T-helper 1 cell treated with Interleukin-12 subunit alpha and Interleukin-12 subunit beta and Interleukin-4 antibody, amounts not matched to agents 30 μg/mL and 1 μg/mL, for 36 hours (primary cell): ENCODE results near the gene IKZF3.
"Not testable (repeated sequence)": the region's sequence is repeated elsewhere in the genome, so short reads cannot be mapped to it uniquely, and the experiment has no call there.

Experiments
- H3K27ac Mint-ChIP-seq: one replicate; pipeline ENCODE4 v1.8.0; 2021; ENCODE audit warnings: mild to moderate bottlenecking, mixed read lengths
- H3K27me3 Mint-ChIP-seq: one replicate; pipeline ENCODE4 v1.8.0; 2021; ENCODE audit warnings: low read depth, mixed read lengths
- H3K36me3 Mint-ChIP-seq: one replicate; pipeline ENCODE4 v1.8.0; 2021; ENCODE audit warnings: low read depth, mixed read lengths
- H3K4me1 Mint-ChIP-seq: one replicate; pipeline ENCODE4 v1.8.0; 2021; ENCODE audit warnings: low read depth, mixed read lengths
- H3K4me3 Mint-ChIP-seq: one replicate; pipeline ENCODE4 v1.8.0; 2021; ENCODE audit warnings: mild to moderate bottlenecking, moderate library complexity, mixed read lengths
- H3K9me3 Mint-ChIP-seq: one replicate; pipeline ENCODE4 v1.8.0; 2021; ENCODE audit warnings: mixed read lengths

The IKZF3 gene

GRCh38 chr17:39730095-39730921, 133.8 kb downstream of the IKZF3 start, which contains the start of gene MIEN1:
Gene MIEN1 (minus strand): TSS chr17:39730532. CDS start chr17:39730495, 37 bp downstream.
- no peaks in the 10 kb centered on the region for H3K9me3 Mint-ChIP-seq
- H3K27me3 Mint-ChIP-seq, result peaks cover 7% of the 10 kb centered on the region

DNA sequence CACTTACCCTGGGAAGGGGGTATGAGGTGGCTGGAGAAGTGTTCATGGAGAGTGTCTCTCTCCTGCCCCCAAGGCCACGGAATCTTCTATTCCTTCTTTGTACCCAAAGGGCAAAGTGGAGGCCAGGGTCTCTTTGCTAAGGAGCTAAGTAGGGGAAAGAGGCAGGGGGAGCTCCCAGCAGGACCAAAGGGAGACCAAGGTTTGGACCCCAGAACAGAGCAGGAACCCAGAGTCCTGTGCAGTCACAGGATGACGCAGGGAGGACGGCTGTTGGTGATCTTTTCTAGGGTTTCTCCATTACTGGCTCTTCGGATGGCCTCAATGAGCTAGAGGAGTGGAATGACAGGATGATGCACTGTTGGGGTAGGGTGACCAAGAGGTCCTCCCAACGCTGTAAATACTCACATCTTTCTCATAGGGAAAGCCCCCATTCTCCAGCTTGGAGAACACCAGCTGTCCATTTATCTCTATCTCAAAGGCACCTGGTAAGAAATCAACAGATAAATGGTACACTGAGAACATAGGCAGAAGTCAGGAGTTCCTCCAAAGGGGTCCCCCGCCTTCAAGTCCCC, 134.7 kb downstream of the IKZF3 start:
- Mint-ChIP-seq H3K27me3 (peaks cover 7% of the 10 kb centered on the region), H3K9me3 (no peaks in the 10 kb centered on the region), H3K4me1 (peaks cover 12% of the 10 kb centered on the region), H3K36me3 (peaks cover 9% of the 10 kb centered on the region), H3K4me3 (peak overlapping the region; percentile 94), H3K27ac (peak overlapping the region; percentile 92)

More at GRCh38 chr17:39730095-39730921, 133.8 kb downstream of the IKZF3 start, which contains the start of gene MIEN1:
- Mint-ChIP-seq H3K27ac (peak within 1 kb of the TSS; percentile 92), H3K4me1 (peaks cover 12% of the 10 kb centered on the region), H3K36me3 (peaks cover 9% of the 10 kb centered on the region), H3K4me3 (peak within 1 kb of the TSS; percentile 94)

DNA sequence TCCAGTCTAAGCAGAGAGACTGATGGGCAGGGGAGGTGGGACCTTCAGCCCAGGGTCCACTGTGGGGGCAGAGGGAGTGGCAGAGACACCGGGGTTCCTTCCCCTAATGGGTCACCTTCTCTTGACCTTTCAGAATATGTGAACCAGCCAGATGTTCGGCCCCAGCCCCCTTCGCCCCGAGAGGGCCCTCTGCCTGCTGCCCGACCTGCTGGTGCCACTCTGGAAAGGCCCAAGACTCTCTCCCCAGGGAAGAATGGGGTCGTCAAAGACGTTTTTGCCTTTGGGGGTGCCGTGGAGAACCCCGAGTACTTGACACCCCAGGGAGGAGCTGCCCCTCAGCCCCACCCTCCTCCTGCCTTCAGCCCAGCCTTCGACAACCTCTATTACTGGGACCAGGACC, 136.6 kb downstream of the IKZF3 start:
- no peak overlapping the region for H3K4me3 Mint-ChIP-seq
- peaks cover 9% of the 10 kb centered on the region for H3K36me3 Mint-ChIP-seq
- no peaks in the 10 kb centered on the region for H3K9me3 Mint-ChIP-seq
- H3K27me3 Mint-ChIP-seq, result peaks cover 3% of the 10 kb centered on the region
- H3K27ac Mint-ChIP-seq, result no peak overlapping the region
- H3K4me1 Mint-ChIP-seq, result peaks cover 12% of the 10 kb centered on the region

DNA sequence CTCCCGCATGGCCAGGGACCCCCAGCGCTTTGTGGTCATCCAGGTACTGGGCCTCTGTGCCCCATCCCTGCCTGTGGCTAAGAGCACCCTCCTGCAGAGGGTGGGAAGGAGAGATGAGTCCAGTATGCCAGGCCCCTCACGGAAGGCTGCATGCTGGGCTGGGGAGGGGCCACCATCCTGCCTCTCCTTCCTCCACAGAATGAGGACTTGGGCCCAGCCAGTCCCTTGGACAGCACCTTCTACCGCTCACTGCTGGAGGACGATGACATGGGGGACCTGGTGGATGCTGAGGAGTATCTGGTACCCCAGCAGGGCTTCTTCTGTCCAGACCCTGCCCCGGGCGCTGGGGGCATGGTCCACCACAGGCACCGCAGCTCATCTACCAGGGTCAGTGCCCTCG, 137.5 kb downstream of the IKZF3 start:
- Mint-ChIP-seq H3K4me3 (no peak overlapping the region), H3K4me1 (peaks cover 12% of the 10 kb centered on the region), H3K27me3 (no peaks in the 10 kb centered on the region), H3K36me3 (peaks cover 9% of the 10 kb centered on the region), H3K27ac (no peak overlapping the region), H3K9me3 (no peaks in the 10 kb centered on the region)

GRCh38 chr17:39725923-39726322, 138.2 kb downstream of the IKZF3 start:
- H3K4me1 Mint-ChIP-seq, result peaks cover 12% of the 10 kb centered on the region
- not testable (repeated sequence) for H3K27ac Mint-ChIP-seq, H3K4me3 Mint-ChIP-seq, H3K36me3 Mint-ChIP-seq, H3K9me3 Mint-ChIP-seq, H3K27me3 Mint-ChIP-seq

DNA sequence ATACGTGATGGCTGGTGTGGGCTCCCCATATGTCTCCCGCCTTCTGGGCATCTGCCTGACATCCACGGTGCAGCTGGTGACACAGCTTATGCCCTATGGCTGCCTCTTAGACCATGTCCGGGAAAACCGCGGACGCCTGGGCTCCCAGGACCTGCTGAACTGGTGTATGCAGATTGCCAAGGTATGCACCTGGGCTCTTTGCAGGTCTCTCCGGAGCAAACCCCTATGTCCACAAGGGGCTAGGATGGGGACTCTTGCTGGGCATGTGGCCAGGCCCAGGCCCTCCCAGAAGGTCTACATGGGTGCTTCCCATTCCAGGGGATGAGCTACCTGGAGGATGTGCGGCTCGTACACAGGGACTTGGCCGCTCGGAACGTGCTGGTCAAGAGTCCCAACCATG, 139.4 kb downstream of the IKZF3 start:
- no peaks in the 10 kb centered on the region for H3K27me3 Mint-ChIP-seq
- H3K9me3 Mint-ChIP-seq, result no peaks in the 10 kb centered on the region
- no peak overlapping the region for H3K27ac Mint-ChIP-seq
- no peak overlapping the region for H3K4me3 Mint-ChIP-seq
- H3K36me3 Mint-ChIP-seq, result peaks cover 5% of the 10 kb centered on the region
- peaks cover 8% of the 10 kb centered on the region for H3K4me1 Mint-ChIP-seq

DNA sequence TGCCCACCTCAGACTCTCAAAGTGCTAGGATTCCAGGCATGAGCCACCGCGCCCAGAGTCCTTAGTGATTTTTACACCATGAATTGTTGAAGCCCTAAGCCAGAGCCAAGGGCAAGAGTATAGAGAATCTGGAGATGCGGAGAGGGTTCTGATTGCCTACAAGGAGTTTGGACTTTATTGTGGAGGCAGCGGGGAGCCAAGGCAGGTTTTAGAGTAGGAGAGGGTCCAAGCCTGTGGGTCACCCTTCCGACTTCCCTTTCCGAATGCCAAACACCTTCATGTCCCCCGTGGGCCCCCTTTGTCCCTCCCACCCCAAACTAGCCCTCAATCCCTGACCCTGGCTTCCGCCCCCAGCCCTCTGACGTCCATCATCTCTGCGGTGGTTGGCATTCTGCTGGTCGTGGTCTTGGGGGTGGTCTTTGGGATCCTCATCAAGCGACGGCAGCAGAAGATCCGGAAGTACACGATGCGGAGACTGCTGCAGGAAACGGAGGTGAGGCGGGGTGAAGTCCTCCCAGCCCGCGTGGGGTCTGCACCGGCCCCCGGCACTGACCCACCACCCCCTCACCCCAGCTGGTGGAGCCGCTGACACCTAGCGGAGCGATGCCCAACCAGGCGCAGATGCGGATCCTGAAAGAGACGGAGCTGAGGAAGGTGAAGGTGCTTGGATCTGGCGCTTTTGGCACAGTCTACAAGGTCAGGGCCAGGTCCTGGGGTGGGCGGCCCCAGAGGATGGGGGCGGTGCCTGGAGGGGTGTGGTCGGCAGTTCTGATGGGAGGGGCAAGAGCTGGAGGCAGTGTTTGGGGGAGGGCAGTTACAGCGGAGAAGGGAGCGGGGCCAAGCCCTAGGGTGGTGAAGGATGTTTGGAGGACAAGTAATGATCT, 140.9 kb downstream of the IKZF3 start:
- Mint-ChIP-seq H3K4me3 (no peak overlapping the region), H3K27ac (no peak overlapping the region), H3K36me3 (peaks cover under 1% of the 10 kb centered on the region), H3K4me1 (no peaks in the 10 kb centered on the region), H3K9me3 (no peaks in the 10 kb centered on the region), H3K27me3 (no peaks in the 10 kb centered on the region)

GRCh38 chr17:39722104-39722503, 142.0 kb downstream of the IKZF3 start:
- H3K9me3 Mint-ChIP-seq, result no peaks in the 10 kb centered on the region
- no peaks in the 10 kb centered on the region for H3K36me3 Mint-ChIP-seq
- no peaks in the 10 kb centered on the region for H3K27me3 Mint-ChIP-seq

DNA sequence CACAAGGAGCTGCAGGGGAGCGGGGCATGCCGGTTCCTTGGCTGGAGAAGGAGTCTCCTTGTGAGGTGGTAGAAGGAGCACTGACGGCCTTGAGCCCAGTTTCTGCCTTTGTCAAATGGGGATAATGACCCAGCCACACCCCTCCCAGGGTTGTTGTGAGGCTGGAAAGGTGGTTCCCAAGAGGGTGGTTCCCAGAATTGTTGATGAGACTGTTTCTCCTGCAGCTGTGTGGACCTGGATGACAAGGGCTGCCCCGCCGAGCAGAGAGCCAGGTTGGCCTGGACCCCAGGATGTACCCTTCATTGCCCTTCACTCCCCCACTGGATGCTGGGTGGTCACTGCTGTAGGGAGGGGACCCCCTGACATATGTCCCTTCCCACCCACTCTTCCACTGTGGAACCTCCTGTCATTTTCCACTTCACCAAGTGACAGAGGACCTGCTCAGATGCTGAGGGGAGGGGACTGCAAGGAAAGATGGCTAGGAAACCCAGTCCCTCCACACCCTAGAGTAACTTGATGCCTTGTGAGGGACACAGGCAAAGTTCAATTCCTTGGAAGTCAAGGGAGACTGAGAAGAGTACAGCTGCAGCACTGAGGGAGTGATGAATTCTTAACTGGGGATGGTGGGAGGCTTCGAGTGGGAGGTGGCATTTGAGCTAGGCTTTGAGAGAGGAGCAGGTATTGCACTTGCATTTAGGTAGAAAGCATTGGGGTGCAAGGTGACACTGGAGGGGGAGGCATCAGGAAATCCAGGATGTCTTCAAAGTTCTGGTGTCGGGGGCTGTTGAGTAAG, 144.4 kb downstream of the IKZF3 start:
- Mint-ChIP-seq H3K36me3 (no peaks in the 10 kb centered on the region), H3K4me3 (no peak overlapping the region), H3K27me3 (no peaks in the 10 kb centered on the region), H3K4me1 (no peaks in the 10 kb centered on the region), H3K9me3 (no peaks in the 10 kb centered on the region), H3K27ac (no peak overlapping the region)

More at GRCh38 chr17:39722104-39722503, 142.0 kb downstream of the IKZF3 start:
- H3K4me1 Mint-ChIP-seq, result no peaks in the 10 kb centered on the region
- H3K27ac Mint-ChIP-seq, result no peak overlapping the region
- H3K4me3 Mint-ChIP-seq, result no peak overlapping the region

DNA sequence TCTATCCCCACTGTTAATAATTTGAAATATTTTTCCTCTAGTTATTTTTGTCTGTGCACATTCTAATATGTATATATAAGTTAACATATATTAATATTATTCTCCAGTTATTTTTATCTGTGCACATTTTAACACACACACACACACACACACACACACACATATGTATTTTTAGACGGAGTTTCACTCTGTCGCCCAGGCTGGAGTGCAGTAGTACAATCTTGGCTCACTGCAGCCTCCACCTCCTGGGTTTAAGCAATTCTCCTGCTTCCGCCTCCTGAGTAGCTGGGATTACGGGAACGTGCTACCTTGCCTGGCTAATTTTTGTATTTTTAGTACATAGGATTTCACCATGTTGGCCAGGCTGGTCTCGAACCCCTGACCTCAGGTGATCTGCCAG, 146.5 kb downstream of the IKZF3 start:
- no peak overlapping the region for H3K27ac Mint-ChIP-seq
- H3K4me3 Mint-ChIP-seq, result no peak overlapping the region
- H3K27me3 Mint-ChIP-seq, result no peaks in the 10 kb centered on the region
- no peaks in the 10 kb centered on the region for H3K9me3 Mint-ChIP-seq
- no peaks in the 10 kb centered on the region for H3K4me1 Mint-ChIP-seq
- H3K36me3 Mint-ChIP-seq, result no peaks in the 10 kb centered on the region

GRCh38 chr17:39716879-39717536, 147.1 kb downstream of the IKZF3 start:
- no peak overlapping the region for H3K27ac Mint-ChIP-seq
- H3K27me3 Mint-ChIP-seq, result no peaks in the 10 kb centered on the region
- H3K36me3 Mint-ChIP-seq, result no peaks in the 10 kb centered on the region
- no peaks in the 10 kb centered on the region for H3K4me1 Mint-ChIP-seq
- no peaks in the 10 kb centered on the region for H3K9me3 Mint-ChIP-seq
- no peak overlapping the region for H3K4me3 Mint-ChIP-seq

DNA sequence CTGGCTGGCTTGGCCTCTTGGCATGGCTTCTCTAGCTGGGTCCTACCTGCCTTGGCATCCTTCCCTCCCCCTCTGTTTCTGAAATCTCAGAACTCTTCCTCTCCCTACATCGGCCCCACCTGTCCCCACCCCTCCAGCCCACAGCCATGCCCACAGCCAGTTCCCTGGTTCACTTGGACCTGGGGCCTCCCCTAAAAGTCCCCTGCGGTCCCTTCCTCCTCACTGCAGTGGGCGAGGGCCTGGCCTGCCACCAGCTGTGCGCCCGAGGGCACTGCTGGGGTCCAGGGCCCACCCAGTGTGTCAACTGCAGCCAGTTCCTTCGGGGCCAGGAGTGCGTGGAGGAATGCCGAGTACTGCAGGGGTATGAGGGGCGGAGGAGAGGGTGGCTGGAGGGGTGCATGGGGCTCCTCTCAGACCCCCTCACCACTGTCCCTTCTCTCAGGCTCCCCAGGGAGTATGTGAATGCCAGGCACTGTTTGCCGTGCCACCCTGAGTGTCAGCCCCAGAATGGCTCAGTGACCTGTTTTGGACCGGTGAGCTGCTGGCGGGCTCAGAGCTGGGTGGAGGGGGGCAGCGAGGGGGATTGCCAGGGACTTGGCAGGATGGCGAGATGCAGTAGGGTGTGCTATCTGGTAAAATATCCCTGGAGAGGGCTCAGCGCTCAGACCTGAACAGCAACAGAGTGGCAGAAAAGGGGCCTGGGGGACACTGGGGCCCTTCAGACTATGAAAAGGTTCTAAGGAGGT, 147.9 kb downstream of the IKZF3 start:
- H3K4me3 Mint-ChIP-seq, result no peak overlapping the region
- no peak overlapping the region for H3K27ac Mint-ChIP-seq
- H3K27me3 Mint-ChIP-seq, result no peaks in the 10 kb centered on the region
- no peaks in the 10 kb centered on the region for H3K4me1 Mint-ChIP-seq
- no peaks in the 10 kb centered on the region for H3K36me3 Mint-ChIP-seq
- H3K9me3 Mint-ChIP-seq, result no peaks in the 10 kb centered on the region
